GM15510 (cell line): ENCODE measurements around the gene ITPR1.

ENCODE experiments used
- POLR2A ChIP-seq: IDR thresholded peaks from 3 replicates; pipeline ENCODE4 v1.6.1; 2011; ENCODE audit warnings: borderline replicate concordance; ENCODE audit not compliant: insufficient read length; ENCODE audit errors: extremely low read depth

ITPR1 gene

DNA sequence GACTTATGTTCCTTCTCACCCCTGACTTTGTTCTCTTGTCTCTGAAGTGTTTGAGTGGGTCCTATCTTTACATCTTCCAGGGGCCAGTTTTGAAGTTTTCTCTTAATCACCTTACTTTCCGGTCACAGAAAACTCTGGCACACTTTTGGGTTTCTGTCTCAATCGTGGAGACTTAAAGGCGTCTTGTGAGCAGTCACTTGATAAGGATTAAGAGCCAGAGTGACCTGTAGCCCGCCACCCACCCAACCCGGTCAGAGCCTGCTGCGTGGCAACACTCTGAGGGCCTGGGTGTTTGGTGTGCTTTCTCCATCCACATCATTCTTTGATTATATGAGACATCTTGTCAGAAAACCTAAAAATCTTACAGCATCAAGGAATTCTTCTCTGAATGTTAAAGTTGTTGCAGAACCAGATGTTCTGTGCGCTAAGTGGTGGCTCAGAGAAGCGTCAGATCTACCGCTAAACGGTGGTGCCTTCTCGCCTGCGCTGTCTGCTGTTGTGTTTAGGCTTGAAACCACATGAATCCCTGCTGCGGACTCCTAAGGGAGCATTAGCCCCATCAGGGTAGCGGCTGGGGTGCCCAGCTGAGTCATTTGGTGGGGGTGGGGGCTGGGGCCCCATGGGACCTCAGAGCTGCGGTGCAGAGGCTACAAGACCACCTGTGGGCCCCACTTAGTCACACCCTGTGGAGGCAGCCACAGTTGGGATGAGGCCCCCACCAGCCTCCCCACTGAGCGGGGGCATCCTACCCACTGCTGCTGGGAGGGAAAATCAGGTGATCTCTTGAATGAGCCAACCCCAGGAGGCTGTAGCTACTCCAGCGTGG lies 327.4 kb downstream of the ITPR1 start:
- TF ChIP-seq POLR2A, result no peak

DNA sequence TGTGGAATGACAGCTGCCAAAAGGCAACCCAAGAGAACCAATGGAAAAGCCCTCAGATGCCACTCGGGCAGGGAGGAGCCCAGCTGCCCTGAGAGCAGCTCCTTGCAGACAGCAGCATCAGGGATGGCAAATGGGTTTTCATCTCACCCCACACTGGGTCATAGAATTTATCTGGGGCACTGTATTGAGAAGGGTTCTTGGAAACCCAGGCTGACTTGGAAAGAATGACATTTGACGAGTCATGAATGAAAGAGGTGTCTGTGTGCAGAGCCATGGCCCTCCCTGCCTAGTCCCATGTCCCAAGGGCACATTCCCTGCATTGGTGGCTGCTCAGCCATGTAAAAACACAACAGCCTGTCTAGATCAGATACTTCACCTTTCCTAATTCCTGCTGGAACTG lies 328.2 kb downstream of the ITPR1 start:
- TF ChIP-seq POLR2A, result no peak

DNA sequence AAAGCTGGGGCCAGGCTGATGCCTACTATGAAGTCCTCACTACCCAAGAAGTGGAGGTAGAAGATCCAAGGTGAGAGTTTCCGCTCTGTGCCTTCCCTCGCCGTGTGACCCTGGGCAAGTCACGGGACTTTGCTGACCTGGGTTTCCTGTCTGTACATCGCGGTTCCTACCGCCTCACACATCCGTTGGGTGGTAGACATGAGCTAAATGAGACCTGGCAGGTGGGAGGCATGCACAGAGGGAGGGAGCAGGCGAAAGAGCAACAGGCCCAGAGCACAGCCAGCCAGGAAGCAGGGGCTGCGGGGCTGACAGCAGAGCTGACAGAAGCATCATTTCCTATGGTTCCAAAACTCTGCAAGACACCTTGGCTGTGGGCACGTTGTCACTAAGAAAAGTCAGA lies 328.8 kb downstream of the ITPR1 start:
- no peak for TF ChIP-seq POLR2A

DNA sequence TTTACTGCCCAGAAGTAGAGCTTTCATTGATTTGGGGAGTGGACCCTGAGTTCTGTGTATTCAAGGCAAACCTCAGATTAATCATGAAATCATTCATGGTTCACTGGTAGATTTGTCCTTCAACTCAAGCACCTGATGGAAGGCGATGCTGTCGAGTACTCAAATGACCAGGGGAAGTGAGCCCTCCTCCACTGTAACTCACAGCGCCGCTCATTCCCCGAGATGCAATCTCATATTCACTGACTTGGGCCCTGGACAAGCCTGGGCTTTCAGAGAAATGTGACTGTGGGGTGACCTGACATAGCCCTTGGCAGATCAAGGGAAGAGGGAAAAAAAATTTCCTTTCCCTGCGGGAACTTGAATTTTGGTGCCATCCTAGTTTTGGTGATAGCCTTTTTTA lies 329.4 kb downstream of the ITPR1 start:
- TF ChIP-seq POLR2A, result no peak

DNA sequence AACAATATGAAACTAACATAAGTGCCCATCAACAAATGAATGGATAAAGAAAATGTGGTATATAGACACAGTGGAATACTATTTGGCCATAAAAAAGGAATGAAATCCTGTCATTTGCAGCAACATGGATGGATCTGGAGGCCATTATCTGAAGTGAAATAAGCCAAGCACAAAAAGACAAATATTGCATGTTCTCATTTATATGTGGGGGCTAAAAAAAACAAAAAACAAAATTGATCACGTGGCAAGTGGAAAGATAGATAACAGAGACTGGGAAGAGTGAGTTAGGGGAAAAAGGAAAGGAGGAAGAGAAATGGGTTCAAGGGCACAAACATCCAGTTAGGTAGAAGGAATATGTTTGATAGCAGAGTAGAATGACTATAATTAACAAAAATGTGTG lies 330.2 kb downstream of the ITPR1 start:
- TF ChIP-seq POLR2A, result no peak

DNA sequence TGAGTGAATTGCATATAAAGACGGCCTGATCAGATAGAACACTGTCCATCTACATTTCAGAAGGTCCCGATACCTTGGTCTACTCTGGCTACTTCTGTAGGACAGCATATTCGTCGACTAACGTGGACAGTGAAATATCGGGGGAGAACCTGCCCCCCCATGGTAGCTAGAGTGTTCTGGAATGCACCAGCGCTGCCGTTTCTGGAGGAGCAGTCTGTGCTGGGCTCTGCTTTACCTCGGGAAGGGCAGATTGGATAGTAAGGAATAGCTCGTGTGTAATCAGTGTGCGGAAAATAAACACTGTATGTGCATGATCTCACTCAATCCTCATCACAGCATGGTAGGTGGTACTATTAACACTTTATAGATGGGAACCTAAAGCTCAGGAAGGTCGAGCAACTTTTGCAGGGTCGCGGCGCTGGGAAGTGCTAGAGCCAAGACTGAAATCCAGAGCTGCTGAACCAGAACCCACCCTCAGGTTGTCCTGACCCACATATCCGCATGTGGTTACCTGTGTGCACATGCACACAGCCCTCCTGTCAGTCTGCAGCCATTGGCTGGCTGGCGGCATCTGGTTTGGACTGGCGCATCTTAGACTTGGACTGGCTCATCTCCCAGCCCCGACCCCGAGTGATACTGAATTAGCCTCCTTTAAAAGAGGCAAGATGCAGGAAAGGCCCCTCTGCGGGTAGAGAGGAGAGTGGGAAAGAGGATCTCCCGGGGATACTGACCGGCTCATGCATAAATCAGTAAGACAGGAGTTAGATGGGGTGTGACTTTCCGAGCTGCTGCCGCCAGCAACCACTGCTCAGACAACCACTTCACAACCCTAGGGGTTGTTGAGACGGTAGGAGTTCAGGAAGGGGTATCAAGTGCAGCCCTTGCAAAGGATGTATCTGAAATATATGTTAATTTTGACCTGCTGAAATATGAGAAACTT lies 331.1 kb downstream of the ITPR1 start:
- TF ChIP-seq POLR2A, result no peak

DNA sequence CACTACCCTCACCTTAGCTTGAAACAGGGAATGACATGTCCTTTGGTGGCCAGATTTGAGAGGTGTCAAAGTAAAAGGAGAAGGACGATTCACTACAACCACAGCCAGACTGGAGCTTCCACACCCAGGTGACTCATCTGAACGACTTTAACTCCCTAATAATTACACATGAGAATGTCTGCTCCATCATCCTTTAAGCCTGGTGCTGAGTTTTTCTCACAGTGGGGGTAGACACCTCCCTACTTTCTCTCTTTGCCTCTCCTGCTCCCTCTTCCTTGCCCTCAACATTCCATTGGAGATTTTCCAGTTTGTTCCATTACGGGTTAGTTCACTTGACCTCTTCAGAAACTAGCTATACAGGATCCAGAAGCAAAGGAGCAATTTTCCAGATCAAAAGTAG lies 331.8 kb downstream of the ITPR1 start:
- no peak for TF ChIP-seq POLR2A

DNA sequence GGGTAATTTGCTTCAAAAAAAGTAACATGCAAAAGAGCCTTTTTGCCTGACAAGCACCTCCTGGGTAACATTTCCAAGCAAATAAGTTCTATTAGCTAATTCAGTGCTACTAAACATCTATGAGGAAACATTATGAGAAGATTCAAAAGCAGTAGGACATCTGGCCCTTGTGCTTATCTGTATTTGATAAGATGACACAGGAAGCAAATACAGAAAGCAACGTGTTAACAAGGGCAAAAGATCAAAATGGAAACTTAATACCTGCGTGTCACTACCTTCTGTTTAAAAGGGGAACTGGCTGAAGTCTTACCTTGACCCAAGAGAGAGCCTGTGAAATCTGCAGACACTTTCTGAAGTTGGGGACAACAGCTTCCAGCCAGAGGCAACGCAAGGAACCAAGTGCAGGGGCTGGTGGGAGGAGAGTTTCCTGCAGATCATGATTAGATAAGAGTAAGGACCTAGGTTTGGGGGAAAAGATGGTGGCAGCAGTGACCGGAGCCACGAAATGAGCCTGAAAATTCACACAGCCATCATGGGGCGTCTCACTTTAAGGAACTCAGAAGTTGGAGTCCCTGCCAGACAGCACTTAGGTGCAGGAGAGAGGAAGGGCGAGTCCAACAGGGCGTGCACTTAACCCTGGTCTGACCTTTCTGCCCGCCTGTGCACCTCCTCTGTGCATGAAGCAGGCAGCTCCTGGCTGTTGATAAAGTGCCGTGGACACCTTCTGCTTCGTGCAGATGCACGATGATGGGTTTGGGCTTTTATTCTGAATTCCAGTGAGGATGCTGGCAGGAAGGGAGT lies 332.5 kb downstream of the ITPR1 start:
- TF ChIP-seq POLR2A, result no peak

DNA sequence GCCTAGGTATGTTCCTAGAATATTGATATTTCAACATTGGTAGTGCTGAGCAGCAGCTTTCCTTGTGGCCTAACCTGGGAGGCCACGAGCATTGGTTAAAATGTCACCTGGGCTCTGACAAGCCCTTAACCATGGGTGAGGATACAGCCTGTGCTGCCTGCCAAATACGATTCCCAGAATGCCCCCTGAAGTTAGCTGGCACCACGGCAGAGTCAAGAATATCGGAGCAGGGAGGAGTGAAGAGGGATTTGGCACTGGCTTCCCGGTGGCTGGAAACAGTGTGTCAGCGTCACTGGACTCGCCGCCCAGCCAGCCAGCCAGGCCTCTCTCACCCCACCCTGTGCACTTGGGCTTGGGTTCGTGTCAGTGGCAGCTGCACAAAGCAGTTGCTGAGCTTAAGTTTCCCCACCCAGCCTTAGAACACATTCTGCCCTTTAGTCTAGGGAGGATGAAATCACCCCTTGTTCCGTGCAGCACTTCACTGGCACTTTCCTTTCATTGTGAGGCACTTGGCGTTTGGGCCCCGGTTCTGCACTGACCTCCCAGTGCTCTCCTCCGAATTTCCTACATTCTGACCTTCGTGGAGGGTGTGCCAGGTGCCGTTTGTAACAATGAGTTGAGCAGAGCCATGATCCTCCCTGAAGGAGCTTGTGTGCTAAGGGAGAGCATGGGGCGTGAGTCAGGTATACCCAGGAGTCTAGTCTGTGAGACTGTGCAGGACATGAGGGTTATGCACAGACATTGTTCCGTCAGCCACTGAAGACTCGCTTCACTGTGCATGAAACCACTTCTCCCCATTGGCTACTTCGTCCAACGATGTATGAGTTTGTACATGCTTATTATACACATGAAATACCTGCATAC lies 333.3 kb downstream of the ITPR1 start:
- TF ChIP-seq POLR2A, result no peak

DNA sequence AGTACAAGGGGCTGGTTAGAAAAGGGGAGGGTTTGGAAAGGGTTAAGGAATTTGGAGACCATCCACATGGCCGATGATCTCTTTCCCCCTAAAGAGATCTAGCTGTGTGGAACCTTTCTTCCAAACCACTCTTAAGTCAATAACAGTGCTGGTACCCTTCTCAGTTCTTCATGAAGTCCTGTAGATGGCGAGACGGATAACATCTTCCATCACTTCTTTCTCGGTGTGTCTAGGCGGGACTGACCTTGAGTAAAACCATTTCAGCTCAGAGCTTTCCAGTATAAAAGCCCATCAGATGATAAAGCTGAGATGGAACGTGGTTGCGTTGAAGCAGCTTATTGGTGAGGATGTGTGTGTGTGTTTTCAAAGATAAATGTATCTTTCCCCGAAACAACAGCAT lies 334.6 kb downstream of the ITPR1 start:
- no peak for TF ChIP-seq POLR2A

DNA sequence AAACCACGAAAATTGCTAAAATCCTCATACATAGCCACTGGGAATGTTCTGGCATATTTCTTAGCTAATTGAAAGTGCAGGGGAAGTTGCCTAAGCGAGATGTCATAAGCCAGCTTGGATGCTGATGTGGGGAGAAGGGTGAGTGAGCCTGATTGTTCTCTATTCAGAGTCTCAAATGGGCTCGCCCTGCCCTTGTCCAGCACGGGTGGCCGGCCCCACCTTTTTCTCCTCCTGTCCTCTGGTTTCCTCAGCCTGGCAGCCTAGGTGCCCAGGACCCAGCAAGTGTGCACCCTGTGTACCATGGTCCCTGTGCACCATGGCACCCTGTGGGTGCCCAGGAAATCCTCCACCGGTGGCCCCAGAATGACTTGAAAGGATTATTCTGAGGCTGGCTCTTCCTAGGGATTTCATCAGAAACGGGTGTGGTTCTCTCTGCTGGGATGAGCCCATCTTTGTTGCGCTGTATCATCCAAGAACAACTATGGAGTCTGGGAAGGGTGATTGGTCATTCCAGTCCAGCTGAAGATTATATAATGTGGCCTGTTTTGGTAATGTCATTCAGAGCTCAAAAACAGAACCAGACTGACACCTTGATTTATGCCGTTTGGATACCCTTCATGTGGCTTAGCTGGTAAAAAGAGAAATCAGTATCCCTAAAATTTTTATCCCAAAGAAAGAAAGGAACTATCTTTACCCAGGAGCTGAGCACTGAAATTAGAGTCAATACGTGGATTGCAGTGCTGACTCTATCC lies 335.3 kb downstream of the ITPR1 start:
- TF ChIP-seq POLR2A, result no peak

DNA sequence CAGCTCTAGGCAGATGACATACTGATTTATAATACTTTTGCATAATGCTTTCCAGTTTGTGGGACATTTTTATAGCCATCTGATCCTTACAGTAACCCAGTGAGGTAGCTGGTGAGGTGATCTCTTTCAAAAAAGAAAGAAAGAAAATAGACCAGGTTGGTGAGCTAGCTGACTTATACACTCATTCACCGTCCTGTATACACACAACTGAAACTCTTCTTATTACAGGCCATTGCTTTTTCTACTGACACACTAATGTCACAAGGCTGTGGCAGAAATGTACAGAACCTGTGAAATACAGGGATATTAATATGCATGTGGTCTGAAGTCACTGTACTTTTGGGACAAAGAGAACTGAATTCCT lies 335.9 kb downstream of the ITPR1 start:
- TF ChIP-seq POLR2A, result no peak

DNA sequence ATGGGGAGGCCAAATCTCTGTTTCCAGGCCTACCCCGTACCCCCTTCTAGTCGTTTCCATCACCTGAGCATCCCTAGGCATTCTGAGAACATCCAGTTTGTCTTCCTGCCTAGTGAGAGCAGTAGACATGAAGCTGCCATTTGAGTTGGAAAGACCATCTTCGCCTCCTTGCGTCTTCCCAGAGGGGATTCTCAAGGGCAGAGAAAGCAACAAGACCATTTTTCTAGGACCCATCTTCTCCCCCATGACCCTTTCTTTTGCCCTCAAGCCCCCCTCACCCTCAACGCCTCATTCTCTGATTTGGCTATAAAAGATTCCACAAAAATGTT lies 337.4 kb downstream of the ITPR1 start:
- TF ChIP-seq POLR2A, result no peak
